ENCODE measurements around the gene ZEB1.
A peak's percentile ranks its signal among the peaks of the same experiment; 100 is the strongest.

Gene ZEB1

DNA sequence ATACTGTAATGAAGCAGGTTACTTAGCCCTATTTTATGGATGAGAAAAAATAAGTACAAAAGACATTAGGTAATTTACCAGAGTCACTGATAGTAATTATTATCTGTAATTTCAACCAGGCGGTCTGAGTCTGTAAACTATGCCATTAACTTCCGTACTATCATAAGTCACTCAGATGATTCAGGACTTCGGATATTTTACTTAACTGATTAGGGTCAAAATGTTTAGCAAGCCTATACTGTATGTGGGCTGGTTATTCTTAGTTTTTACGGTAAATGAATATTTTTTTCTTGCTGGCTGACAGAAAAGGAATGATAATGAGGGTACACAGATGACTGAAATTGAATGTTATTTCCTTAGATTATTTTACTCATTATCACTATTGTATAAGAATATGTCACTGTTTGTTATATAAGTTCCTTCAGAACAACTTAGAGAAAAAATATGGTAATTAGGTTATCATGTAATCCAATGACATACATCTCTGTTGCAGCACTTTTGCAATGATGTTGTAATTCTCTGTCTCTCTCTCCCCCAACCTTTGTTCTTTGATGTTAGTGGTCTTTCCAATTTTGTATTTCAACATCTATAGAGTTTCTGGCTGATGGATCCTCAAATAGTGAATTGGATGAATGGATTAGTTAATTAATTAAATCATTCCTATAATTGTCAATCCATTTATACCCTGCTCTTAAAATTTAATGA lies 165.6 kb downstream of the ZEB1 start:
- TF ChIP-seq, protein P1, sequence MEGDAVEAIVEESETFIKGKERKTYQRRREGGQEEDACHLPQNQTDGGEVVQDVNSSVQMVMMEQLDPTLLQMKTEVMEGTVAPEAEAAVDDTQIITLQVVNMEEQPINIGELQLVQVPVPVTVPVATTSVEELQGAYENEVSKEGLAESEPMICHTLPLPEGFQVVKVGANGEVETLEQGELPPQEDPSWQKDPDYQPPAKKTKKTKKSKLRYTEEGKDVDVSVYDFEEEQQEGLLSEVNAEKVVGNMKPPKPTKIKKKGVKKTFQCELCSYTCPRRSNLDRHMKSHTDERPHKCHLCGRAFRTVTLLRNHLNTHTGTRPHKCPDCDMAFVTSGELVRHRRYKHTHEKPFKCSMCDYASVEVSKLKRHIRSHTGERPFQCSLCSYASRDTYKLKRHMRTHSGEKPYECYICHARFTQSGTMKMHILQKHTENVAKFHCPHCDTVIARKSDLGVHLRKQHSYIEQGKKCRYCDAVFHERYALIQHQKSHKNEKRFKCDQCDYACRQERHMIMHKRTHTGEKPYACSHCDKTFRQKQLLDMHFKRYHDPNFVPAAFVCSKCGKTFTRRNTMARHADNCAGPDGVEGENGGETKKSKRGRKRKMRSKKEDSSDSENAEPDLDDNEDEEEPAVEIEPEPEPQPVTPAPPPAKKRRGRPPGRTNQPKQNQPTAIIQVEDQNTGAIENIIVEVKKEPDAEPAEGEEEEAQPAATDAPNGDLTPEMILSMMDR (conservative IDR thresholded peaks at IDR 0.05; ENCODE audit: low read depth, low read length), result no peak
- no peak for DNase-seq (ENCODE audit: low read depth)
- H3K4me3 ChIP-seq (ENCODE audit: low read length), result no peak overlapping the region

DNA sequence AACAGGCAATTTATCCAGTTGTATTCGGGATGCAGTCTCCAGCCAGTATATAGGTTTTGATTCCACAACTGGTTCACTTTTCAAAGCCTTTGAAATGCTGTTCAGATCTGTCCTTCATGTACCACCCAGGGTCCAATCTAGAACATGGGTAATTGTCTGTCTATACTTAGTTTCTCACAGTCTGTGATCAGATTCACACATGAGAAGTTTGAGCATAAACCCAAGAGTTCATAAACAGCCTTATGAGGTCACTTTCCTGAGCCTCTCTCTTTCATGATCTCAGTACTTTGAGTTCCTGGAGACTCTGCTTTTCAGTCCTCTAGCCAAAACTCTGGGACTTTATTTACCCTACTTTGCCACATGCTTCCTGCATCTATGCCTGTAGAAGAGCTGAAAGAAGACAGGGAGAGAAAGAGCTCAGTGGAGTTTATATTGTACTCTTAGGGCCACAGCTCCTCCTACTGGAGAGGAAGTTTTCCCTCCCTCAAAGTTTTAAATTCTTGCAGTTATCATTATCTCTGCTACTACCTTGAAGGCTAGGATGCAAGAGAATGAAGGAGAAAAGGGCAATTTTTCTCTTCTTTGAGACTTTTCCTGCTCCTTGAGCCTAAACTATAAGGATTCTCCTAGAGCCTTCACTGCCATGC lies 172.0 kb downstream of the ZEB1 start:
- DNase-seq (ENCODE audit: low read depth), result peak; percentile 6
- no peak overlapping the region for H3K4me3 ChIP-seq (ENCODE audit: low read length)
- TF ChIP-seq, protein P1 (conservative IDR thresholded peaks at IDR 0.05; ENCODE audit: low read depth, low read length), result peak; percentile 74

DNA sequence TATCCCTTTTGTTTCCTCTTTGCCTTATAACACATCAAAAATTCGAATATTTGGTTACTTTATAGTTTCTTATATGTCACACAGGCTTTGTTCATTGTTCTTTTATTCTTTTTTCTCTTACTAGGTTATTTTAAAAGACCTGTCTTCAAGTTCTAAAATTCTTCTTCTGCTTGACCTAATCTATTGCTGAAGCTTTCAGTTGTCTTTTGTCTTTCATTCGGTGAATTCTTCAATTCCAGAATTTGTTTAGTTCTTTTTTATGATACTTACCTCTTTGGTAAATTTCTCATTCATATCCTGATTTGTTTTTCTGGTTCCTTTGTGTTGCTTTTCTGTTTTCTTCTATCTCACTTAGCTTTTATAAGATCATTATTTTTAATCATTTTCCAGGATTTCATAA lies 188.4 kb downstream of the ZEB1 start:
- no peak overlapping the region for H3K4me3 ChIP-seq (ENCODE audit: low read length)
- DNase-seq (ENCODE audit: low read depth), result no peak
- TF ChIP-seq, protein P1 (conservative IDR thresholded peaks at IDR 0.05; ENCODE audit: low read depth, low read length), result no peak

DNA sequence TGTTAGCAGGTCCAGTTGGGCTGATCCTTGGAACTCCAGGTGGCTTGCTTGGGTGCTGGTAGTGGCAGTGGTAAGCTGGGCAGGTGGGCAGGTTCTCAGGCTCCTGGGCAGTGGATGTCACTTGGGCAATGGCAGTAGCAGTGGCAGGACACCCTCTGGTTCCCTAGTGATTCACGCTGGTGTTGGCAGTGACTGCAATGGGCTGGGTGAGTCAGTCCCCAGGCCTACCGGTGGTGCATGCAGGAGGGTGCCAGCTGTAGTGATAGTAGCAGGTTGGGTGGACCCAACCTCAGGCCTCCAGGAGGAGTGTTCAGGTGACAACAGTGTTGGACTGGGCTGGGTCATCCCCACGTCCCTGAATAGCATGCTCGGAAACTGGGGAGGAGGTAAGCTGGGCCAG lies 189.2 kb downstream of the ZEB1 start:
- TF ChIP-seq, protein P1 (conservative IDR thresholded peaks at IDR 0.05; ENCODE audit: low read depth, low read length), result no peak
- DNase-seq (ENCODE audit: low read depth), result no peak
- H3K4me3 ChIP-seq (ENCODE audit: low read length), result no peak overlapping the region

DNA sequence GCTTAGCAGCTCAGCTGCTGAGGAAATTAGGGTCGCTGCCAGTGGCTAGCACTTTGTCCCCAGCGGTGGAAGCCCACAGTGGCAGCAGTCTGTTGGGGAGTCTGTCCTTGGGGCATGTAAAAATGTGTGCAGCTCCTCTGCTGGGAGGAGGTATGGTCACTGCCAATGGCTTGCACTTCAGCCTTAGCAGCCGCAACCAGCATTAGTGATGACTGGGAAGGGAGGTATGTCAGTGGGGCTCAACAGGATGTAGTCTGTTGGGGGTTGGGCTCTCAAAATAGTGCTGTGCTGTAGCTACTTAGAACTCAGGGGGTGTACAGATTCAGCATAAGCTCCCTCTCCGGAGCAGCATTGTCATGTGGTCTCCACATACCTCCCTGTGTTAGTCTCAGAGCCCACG lies 189.9 kb downstream of the ZEB1 start:
- TF ChIP-seq, protein P1 (conservative IDR thresholded peaks at IDR 0.05; ENCODE audit: low read depth, low read length), result no peak
- no peak for DNase-seq (ENCODE audit: low read depth)
- no peak overlapping the region for H3K4me3 ChIP-seq (ENCODE audit: low read length)

DNA sequence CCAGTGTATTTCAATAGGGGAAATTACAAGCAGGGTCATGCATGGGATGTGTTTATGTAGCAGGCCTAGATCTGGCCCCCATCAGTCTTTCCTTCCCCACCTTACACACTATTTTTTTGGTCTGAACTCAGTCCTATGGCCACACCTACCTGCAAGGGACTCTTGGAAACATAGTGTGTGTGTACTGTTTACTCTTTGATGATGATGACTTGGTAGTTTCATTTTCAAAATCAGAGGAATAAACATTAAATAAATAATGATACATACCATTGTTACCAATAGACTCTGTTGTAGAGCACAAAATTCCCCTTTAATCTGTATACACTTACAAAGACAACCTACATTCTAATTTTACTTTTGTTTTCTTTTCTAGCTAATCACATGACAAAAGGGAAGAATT lies 191.0 kb downstream of the ZEB1 start:
- TF ChIP-seq, protein P1 (conservative IDR thresholded peaks at IDR 0.05; ENCODE audit: low read depth, low read length), result no peak
- H3K4me3 ChIP-seq (ENCODE audit: low read length), result no peak overlapping the region
- no peak for DNase-seq (ENCODE audit: low read depth)

DNA sequence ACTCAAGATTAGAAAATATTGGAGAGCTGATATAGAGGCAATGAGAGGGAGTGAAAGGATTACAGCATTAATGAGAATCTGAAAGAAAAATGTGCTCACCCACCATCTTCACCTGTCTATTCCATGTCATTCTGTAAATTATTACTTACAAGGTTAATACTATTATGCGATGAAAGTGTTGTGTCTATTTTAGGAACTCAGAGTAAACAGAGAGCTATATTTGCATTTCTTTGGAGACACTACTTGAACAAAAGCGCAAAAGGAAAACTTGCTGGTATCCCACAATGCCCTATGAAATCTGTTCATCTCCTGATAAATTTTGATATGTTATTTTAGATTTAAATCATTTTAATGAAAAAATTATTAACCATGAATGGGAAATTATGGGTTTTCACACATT lies 196.1 kb downstream of the ZEB1 start:
- no peak for DNase-seq (ENCODE audit: low read depth)
- no peak overlapping the region for H3K4me3 ChIP-seq (ENCODE audit: low read length)
- TF ChIP-seq, protein P1 (conservative IDR thresholded peaks at IDR 0.05; ENCODE audit: low read depth, low read length), result no peak

All from retinal pigment epithelial cell (primary cell).